Uterus (tissue), 2 donors: ENCODE data around the gene EPHB6.

Source experiments
- POLR2A ChIP-seq, 2 donors: fragments of 450-650 bp; IDR thresholded peaks; one replicate each; pipeline ENCODE4 v1.6.1; 2016; ENCODE audit warnings: antibody characterized with exemption in 2 of 2, mild to moderate bottlenecking in 1 of 2, moderate library complexity in 1 of 2
- TF ChIP-seq, protein P1 (sequence below), 4 experiments: fragments of 200-600 bp in 2 of 4; fragments of 450-650 bp in 2 of 4; sonication (generic) in 2 of 4; IDR thresholded peaks; one replicate each; pipeline ENCODE4 v1.5.1; 2016 to 2019; ENCODE audit warnings: antibody characterized with exemption in 4 of 4, mild to moderate bottlenecking in 2 of 4, moderate library complexity in 1 of 4

DNA sequence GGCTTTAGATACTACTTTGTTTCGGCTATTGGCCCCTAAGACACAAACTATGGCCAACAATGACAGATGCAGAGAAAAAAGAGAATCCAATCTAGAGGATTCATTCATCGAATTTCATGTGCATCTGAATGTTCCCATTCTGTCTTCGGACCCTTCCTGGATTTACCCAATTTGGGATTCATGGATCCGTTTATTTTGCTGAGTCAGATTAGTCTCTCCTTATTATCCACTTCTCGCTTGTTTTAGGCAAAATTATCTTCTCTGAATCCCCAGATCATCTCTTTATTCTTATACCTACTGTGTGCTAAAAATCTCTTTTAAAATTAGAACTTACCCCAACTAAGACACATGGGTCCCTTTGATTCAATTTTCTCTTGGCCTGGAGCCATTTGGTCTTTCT, 24.2 kb downstream of the EPHB6 start:
- TF ChIP-seq POLR2A (IDR thresholded peaks at IDR 0.05): no peak
- TF ChIP-seq, protein P1, sequence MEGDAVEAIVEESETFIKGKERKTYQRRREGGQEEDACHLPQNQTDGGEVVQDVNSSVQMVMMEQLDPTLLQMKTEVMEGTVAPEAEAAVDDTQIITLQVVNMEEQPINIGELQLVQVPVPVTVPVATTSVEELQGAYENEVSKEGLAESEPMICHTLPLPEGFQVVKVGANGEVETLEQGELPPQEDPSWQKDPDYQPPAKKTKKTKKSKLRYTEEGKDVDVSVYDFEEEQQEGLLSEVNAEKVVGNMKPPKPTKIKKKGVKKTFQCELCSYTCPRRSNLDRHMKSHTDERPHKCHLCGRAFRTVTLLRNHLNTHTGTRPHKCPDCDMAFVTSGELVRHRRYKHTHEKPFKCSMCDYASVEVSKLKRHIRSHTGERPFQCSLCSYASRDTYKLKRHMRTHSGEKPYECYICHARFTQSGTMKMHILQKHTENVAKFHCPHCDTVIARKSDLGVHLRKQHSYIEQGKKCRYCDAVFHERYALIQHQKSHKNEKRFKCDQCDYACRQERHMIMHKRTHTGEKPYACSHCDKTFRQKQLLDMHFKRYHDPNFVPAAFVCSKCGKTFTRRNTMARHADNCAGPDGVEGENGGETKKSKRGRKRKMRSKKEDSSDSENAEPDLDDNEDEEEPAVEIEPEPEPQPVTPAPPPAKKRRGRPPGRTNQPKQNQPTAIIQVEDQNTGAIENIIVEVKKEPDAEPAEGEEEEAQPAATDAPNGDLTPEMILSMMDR (IDR thresholded peaks at IDR 0.05): no peak
